ENCODE measurements around the gene LAP3.

Gene LAP3

DNA sequence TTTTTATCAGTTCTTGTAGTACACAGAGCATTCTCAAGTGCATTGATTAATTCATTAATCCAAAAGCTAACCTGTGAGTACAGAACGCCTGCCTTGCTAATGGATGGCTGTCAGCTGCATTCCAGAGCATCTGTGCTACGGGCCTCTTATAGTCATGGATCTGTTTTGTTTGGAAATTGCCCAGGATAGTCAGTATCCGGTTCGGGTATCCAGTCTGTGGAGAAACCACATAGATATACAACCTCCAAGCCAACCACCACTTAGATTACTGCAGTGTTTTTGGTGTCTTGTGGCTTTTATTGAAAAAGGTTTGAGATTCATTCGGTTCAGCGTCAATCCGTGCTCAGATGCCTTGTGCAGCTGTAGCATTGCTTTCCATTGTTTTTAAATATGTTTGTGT is 4.0 kb downstream of the LAP3 start:
- no peak for DNase-seq
- TF ChIP-seq GATA1 (IDR thresholded peaks at IDR 0.05; ENCODE audit: low read depth, low read length) = no peak
- no peak for TF ChIP-seq POLR2A (IDR thresholded peaks at IDR 0.05; ENCODE audit: low read length)

DNA sequence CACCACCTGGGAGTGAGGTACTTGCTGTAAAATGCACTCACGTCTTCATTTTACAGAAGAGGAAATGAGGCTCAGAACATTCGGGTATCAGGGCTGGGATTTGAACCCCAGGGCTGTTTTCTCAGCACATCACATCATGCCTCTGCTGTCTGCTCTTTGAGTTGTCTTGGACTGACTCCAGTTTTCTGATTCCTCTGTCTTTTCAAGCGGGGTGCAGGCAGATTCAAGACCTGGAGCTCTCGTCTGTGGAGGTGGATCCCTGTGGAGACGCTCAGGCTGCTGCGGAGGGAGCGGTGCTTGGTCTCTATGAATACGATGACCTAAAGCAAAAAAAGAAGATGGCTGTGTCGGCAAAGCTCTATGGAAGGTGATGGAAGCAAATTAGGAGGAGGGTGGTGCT is 6.3 kb downstream of the LAP3 start:
- no peak for DNase-seq
- TF ChIP-seq GATA1 (IDR thresholded peaks at IDR 0.05; ENCODE audit: low read depth, low read length) (no peak), POLR2A (IDR thresholded peaks at IDR 0.05; ENCODE audit: low read length) (no peak)

DNA sequence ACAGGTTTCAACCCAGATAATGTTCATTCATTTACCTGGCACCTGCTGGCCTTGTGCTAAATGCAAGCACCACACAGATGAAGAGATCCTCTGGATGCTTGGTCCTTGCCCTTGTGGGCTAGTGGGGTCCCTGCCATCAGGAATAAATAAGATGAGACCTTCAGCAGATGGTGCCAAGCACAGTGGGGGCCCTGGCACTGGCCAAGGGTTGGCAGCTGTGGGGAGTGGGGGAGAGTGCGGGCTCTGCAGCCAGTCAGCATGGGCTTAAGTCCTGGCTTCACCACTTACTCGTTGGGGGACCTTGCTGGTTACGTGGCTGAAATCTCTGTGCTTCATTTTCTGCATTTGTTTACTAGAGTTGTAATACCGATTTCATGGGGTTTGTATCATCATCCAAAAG is 6.9 kb downstream of the LAP3 start:
- TF ChIP-seq POLR2A (IDR thresholded peaks at IDR 0.05; ENCODE audit: low read length) (no peak), GATA1 (IDR thresholded peaks at IDR 0.05; ENCODE audit: low read depth, low read length) (no peak)
- DNase-seq = no peak

DNA sequence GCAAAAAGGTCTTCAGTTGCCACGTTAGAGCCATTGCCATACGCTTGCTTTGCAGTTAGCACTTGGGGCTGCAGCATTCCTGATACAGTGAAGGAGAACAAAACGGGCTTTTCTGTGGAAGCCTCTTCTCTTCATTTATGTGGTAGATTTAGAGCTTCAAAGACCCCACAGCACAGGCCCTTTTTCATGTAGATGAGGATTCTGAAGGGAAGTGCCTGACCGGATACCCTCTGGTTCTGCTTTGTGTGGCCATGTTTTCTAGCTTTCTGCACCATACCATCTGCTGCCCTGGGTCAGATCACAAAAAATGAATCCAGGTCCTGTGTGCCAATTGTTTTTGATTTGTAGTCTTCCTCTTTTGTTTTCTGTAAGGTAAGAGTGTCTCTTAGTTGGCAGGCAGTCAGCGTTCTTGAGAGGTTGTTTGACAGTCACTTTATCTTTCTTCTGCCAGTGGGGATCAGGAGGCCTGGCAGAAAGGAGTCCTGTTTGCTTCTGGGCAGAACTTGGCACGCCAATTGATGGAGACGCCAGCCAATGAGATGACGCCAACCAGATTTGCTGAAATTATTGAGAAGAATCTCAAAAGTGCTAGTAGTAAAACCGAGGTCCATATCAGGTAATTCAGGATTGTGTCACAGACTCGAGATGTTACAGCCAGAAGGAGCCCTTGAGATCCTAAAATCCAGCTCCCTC is 7.7 kb downstream of the LAP3 start:
- no peak for TF ChIP-seq POLR2A (IDR thresholded peaks at IDR 0.05; ENCODE audit: low read length)
- DNase-seq = no peak

DNA sequence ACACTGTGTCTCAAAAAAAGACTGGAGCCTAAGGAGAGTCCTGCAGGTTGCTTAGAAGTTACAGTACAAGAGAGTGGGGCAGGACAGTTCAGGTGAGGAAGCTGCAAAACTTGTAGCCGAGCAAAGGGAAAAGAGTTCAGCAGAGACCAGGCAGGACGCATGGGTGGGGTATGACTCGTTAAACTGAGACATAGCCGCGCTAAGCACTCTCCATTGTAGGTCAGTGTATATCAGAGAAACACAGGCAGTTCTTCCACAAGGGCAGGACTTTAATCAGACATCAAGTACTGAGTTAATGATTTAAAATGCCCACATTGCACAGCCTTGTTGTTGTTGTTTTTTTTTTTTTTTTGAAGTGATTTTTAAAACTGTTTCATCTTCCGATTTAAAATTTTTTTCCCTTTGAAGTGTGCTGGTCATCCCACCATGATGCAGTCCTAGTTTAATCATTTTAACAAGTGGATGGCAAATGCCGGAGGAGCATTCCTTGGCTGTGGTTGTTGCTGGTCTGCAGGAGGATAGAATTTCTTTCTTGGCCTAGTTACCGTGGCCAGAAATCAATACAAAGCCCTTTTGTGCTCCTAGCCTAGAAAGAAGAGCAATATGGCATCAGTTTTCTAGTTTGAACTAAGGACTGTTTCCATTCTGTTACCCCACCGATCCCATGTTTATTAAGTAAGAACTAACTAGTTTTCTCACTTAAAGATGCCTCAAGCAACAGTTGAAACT is 10.3 kb downstream of the LAP3 start:
- no peak for TF ChIP-seq POLR2A (IDR thresholded peaks at IDR 0.05; ENCODE audit: low read length)
- no peak for TF ChIP-seq GATA1 (IDR thresholded peaks at IDR 0.05; ENCODE audit: low read depth, low read length)
- DNase-seq = no peak

DNA sequence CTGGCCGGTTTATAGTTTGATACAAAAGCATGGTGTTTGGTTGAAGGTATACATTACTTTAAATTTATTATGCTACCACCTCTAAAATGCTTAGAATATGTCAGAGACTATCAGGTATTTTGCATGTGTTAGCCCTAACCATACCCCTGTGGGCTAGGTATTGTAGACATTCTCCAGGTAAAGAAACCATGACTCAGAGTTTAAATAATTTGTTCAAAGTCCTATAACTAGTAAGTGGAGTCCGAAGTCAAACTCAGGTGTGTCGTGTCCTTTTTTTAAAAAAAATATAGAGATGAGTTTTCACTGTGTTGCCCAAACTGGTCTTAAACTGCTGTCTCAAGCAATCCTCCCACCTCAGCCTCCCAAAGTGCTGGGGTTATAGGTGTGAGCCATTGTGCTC is 12.4 kb downstream of the LAP3 start:
- no peak for DNase-seq
- TF ChIP-seq GATA1 (IDR thresholded peaks at IDR 0.05; ENCODE audit: low read depth, low read length) = no peak
- no peak for TF ChIP-seq POLR2A (IDR thresholded peaks at IDR 0.05; ENCODE audit: low read length)

DNA sequence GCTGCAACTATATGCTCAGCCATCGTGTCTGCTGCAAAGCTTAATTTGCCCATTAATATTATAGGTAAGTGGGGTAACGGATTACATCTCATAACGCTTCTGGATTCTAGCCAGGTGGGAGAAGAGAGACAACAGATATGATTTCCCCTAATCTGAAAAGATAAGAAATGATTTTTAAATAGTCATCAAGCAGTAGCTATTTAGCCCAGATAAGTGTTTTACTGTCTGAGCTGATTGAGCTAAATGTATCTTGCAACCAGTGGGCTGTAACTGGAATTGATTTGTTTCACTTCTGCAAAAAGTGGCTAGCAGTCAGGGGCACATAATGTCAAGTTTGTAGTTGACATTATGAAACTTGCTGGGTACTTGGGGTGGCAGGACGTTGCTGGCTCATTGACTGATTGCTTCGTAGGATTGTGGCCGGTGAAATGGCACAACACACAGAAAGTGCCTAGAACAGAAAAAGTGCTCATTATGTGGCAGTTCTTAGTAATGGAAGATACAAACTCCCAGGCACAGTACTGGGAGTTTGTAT is 18.5 kb downstream of the LAP3 start:
- TF ChIP-seq GATA1 (IDR thresholded peaks at IDR 0.05; ENCODE audit: low read depth, low read length) (no peak), POLR2A (IDR thresholded peaks at IDR 0.05; ENCODE audit: low read length) (no peak)
- DNase-seq = no peak

DNA sequence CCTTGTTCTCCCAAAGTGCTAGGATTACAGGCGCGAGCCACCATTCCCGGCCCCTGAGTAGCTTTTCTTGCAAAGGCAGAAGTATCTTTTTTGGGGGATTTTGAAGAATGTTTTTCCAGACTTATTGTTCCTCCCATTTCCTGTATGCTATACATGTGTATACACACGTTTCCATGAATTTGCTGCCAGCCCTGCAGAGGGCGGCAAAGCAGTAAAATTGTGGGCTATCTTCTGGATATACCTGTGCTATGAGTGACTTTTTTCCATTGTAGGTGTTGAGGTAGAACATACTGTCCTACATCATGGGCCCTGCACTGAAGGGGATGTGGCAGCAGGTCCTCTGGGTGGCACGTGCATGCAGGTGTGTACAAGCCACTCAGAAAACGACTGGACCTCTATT is 20.5 kb downstream of the LAP3 start:
- no peak for TF ChIP-seq POLR2A (IDR thresholded peaks at IDR 0.05; ENCODE audit: low read length)
- TF ChIP-seq GATA1 (IDR thresholded peaks at IDR 0.05; ENCODE audit: low read depth, low read length) = no peak
- peak in 1 of 2 experiments; percentile 42 for DNase-seq

DNA sequence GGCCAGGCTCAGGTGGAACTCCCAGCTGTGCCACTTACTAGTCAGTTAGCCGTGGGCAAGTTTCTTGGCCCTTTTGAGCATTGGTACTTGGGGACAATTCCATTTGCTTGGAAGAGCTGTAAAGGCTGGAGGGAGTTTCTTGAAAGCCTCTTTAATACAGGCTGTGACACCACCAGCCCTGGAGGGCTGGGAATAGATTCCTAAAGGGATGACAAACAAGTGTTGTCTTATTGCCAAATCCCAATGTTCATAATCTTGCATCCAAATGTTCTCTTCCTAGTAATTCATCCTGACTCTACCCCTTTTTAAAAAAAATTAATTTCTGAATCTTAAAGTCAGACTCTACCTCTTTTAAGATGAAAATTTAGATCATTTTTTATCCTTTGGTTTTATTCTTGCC is 22.8 kb downstream of the LAP3 start:
- no peak for DNase-seq

DNA sequence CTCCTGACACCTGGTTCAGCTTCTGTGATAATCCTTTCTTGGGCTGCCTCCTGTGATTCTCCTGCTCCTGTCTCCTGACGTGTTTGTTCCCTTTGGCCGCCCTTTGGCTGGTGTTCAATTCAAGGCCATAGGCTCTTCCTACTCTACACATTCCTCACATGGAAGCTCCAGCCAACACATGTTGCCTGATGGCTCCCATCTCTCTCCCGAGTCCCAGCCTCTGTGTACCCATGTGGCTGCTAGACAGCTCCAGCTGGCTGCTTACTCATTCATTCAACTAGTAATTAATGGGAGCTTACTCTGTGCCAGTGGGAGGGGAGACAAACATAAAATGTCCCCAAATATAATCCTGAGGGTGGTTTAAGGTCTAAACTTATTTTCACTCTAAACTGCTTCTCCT is 28.2 kb downstream of the LAP3 start:
- TF ChIP-seq POLR2A (IDR thresholded peaks at IDR 0.05; ENCODE audit: low read length) (no peak), GATA1 (IDR thresholded peaks at IDR 0.05; ENCODE audit: low read depth, low read length) (no peak)
- DNase-seq = no peak

More for the DNA sequence above, 22.8 kb downstream of the LAP3 start:
- TF ChIP-seq POLR2A (IDR thresholded peaks at IDR 0.05; ENCODE audit: low read length) = no peak
- TF ChIP-seq GATA1 (IDR thresholded peaks at IDR 0.05; ENCODE audit: low read depth, low read length) = no peak

DNA sequence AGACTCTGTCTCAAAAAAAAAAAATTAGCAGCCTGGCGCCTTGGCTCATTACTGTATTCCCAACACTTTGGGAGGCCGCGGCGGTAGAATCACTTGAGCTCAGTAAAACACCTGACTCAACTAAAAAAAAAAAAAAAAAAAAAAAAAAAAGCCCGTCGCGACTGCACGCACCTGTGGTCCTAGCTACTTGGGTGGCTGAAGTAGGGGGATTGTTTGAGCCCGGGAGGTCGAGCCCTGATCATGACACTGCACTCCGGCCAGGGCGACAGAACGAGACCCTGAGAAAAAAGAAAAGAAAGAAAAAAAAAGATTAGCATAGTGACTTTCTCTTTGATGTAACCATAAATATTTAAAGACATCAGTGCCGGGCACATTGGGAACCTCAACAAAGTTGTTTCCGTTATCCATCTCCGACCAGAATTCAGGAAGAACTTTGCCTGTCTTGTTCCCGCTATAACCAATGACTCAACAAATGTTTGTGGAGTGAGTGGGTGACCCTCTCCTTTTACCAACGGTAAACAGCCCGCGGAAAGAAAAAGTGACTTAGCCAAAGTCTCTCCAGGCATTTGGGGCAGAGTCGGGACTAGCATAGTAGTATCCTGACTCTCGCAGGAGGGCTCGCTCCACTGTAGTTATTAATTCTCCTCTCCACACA is 36.9 kb downstream of the LAP3 start:
- peak in 1 of 2 experiments; percentile 79 for DNase-seq
- TF ChIP-seq POLR2A (IDR thresholded peaks at IDR 0.05; ENCODE audit: low read length) = no peak
- TF ChIP-seq GATA1 (IDR thresholded peaks at IDR 0.05; ENCODE audit: low read depth, low read length) = no peak

DNA sequence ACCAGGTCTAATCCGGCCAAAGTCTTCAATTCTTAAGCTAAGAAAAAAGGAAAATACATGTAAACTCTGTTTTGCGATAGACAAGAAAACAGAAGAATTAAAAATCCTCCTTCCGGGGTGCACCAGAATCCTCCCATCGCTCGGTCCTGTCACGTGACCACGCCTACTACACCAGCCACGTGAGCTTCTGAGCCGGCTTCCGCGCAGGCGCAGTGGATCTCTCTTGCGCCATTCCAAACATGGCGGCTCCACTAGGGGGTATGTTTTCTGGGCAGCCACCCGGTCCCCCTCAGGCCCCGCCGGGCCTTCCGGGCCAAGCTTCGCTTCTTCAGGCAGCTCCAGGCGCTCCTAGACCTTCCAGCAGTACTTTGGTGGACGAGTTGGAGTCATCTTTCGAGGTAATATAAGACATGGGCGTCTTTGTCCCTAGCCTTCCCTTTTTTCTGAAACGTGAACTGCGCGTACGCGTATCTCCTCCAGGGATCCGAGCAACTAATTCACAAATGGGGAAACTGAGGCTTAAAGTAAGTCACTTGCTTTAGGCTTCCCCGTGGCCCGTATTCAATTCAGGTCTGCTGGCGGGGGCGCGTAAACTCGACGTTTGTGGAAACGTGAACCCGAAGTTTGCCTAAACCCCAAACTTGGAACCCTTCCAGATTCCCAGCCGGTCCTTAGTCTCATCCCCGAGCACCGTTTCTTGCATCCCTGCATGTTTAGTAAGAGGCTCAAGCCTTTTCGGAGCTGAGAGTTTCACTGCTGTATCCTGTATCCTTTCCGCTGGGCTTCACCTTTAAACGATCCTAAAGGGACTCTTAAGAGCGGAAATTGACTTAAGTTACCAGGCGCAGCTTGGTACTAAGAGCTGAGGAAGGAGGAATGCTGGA is 37.7 kb downstream of the LAP3 start, which contains the start of gene MED28:
Gene MED28 (plus strand): TSS at position 226 of the 884 bp plus-strand sequence. CDS start 14 bp downstream, at position 240.
- peak; percentile 96 to 97 for DNase-seq
- no peak for TF ChIP-seq GATA1 (IDR thresholded peaks at IDR 0.05; ENCODE audit: low read depth, low read length)
- peak; percentile 97 for TF ChIP-seq POLR2A (IDR thresholded peaks at IDR 0.05; ENCODE audit: low read length)

DNA sequence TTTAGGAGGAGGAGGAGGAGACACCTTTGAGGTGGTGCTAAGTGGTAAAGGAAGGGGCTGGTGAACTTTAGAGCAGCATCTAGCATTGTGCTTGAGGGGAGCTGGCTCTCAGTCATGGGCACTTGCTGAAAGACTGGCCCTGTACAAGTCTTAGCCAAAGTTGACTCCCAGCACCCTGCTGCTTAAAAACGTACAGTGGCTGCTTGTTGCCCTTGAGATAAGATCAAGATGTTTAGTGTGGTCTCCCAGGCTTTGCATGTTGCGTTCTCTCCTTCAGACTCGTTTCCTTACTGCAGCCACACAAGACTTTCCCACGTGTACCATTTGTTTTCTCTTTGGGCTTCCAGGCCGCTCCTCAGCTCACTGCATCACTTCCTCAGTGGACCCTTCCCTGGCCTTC is 39.3 kb downstream of the LAP3 start:
- TF ChIP-seq GATA1 (IDR thresholded peaks at IDR 0.05; ENCODE audit: low read depth, low read length) (no peak), POLR2A (IDR thresholded peaks at IDR 0.05; ENCODE audit: low read length) (no peak)
- peak; percentile 10 to 36 for DNase-seq

All from erythroblast (primary cell).